Ishikawa (cell line): ENCODE results near the gene FMO5.

Source experiments
- CEBPB ChIP-seq: IDR thresholded peaks from 2 replicates; pipeline ENCODE4 v1.6.1; 2012
- CREB1 ChIP-seq: IDR thresholded peaks from 2 replicates; pipeline ENCODE4 v1.6.1; 2012; ENCODE audit warnings: low read depth
- EGR1 ChIP-seq: IDR thresholded peaks from 2 replicates; pipeline ENCODE4 v1.6.1; 2012
- EP300 ChIP-seq: IDR thresholded peaks from 2 replicates; pipeline ENCODE4 v1.6.1; 2012; ENCODE audit warnings: borderline replicate concordance
- FOXM1 ChIP-seq: IDR thresholded peaks from 2 replicates; pipeline ENCODE4 v1.6.1; 2012; ENCODE audit warnings: low read depth, borderline replicate concordance
- NFIC ChIP-seq: IDR thresholded peaks from 2 replicates; pipeline ENCODE4 v1.6.1; 2012
- RAD21 ChIP-seq: IDR thresholded peaks from 2 replicates; pipeline ENCODE4 v1.6.1; 2012; ENCODE audit warnings: low read depth
- TAF1 ChIP-seq: IDR thresholded peaks from 2 replicates; pipeline ENCODE4 v1.6.1; 2012; ENCODE audit warnings: low read depth, mild to moderate bottlenecking
- TCF12 ChIP-seq: IDR thresholded peaks from 2 replicates; pipeline ENCODE4 v1.6.1; 2012; ENCODE audit warnings: low read depth
- TEAD4 ChIP-seq: IDR thresholded peaks from 2 replicates; pipeline ENCODE4 v1.6.1; 2012
- YY1 ChIP-seq: IDR thresholded peaks from 2 replicates; pipeline ENCODE4 v1.6.1; 2012; ENCODE audit warnings: low read depth
- ZBTB7A ChIP-seq: IDR thresholded peaks from 2 replicates; pipeline ENCODE4 v1.6.1; 2012; ENCODE audit warnings: low read depth
- TF ChIP-seq, protein P1 (sequence below): IDR thresholded peaks from 2 replicates; pipeline ENCODE4 v1.6.1; 2012
- TF ChIP-seq, protein P2 (sequence below): IDR thresholded peaks from 2 replicates; pipeline ENCODE4 v1.6.1; 2012; ENCODE audit warnings: low read depth, mild to moderate bottlenecking
- TF ChIP-seq, protein P3 (sequence below): IDR thresholded peaks from 2 replicates; pipeline ENCODE4 v1.6.1; 2012

Gene FMO5

DNA sequence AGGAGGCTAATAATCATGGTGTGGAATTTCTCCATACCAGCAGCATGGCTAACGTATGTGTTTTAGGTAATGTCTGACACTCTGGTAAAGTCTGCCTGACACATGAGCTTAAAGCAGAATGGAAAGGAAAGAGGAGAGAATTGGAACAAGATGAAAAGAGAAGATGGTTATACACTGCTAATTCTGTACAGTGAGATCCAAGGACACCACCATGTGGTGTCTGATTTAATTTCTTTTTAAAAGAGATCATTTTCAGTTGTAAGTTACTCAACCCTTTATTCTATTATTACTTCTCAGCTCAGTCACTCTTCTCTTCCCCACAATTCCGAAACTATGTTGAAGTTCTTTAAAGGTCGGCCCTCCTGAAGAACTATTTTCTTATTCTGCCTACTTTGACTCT, 68.5 kb downstream of the FMO5 start:
- TF ChIP-seq EP300 (no peak), TCF12 (no peak), YY1 (no peak), EGR1 (no peak), ZBTB7A (no peak), NFIC (no peak), RAD21 (no peak), TAF1 (no peak), CREB1 (no peak)
- TF ChIP-seq, protein P1, sequence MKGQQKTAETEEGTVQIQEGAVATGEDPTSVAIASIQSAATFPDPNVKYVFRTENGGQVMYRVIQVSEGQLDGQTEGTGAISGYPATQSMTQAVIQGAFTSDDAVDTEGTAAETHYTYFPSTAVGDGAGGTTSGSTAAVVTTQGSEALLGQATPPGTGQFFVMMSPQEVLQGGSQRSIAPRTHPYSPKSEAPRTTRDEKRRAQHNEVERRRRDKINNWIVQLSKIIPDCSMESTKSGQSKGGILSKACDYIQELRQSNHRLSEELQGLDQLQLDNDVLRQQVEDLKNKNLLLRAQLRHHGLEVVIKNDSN, result no peak

- TF ChIP-seq CREB1 (no peak), FOXM1 (no peak), ZBTB7A (no peak), CEBPB (no peak), RAD21 (no peak), YY1 (no peak), EGR1 (no peak), TAF1 (no peak), EP300 (no peak), TEAD4 (no peak), TCF12 (no peak), NFIC (no peak)
- TF ChIP-seq, protein P2, sequence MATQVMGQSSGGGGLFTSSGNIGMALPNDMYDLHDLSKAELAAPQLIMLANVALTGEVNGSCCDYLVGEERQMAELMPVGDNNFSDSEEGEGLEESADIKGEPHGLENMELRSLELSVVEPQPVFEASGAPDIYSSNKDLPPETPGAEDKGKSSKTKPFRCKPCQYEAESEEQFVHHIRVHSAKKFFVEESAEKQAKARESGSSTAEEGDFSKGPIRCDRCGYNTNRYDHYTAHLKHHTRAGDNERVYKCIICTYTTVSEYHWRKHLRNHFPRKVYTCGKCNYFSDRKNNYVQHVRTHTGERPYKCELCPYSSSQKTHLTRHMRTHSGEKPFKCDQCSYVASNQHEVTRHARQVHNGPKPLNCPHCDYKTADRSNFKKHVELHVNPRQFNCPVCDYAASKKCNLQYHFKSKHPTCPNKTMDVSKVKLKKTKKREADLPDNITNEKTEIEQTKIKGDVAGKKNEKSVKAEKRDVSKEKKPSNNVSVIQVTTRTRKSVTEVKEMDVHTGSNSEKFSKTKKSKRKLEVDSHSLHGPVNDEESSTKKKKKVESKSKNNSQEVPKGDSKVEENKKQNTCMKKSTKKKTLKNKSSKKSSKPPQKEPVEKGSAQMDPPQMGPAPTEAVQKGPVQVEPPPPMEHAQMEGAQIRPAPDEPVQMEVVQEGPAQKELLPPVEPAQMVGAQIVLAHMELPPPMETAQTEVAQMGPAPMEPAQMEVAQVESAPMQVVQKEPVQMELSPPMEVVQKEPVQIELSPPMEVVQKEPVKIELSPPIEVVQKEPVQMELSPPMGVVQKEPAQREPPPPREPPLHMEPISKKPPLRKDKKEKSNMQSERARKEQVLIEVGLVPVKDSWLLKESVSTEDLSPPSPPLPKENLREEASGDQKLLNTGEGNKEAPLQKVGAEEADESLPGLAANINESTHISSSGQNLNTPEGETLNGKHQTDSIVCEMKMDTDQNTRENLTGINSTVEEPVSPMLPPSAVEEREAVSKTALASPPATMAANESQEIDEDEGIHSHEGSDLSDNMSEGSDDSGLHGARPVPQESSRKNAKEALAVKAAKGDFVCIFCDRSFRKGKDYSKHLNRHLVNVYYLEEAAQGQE, result no peak
- TF ChIP-seq, protein P1, result no peak
- TF ChIP-seq, protein P3, sequence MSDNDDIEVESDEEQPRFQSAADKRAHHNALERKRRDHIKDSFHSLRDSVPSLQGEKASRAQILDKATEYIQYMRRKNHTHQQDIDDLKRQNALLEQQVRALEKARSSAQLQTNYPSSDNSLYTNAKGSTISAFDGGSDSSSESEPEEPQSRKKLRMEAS, result no peak
Measured at GRCh38 chr1:147152772-147153171, 72.4 kb downstream of the FMO5 start.

DNA sequence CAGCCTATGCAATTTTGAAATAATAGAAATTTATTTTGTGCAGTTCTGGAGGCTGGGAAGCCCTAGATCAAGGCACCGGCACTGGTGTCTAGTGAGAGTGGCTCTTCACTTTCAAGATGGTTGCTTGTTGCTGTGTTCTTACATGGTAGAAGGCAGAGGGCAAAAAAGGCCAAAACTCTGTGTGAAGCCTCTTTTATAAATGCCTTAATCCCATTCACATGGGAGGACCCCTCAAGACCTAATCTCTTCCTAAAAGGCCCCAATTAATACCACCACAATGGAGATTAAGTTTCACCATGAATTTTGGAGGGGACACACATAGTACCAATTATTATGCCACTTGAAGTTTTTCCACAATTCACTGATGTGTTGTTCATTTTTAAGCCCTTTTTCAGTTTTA, 73.9 kb downstream of the FMO5 start:
- TF ChIP-seq, protein P3, result no peak

- TF ChIP-seq ZBTB7A (no peak), EGR1 (no peak), YY1 (no peak), TEAD4 (no peak), CEBPB (no peak), TCF12 (no peak), FOXM1 (no peak), TAF1 (no peak), RAD21 (no peak), NFIC (no peak), EP300 (no peak), CREB1 (no peak)
- TF ChIP-seq, protein P3, result no peak
- TF ChIP-seq, protein P2, result no peak
- TF ChIP-seq, protein P1, result no peak
Measured at GRCh38 chr1:147142886-147143285, 82.3 kb downstream of the FMO5 start.
